ENCODE results near the gene ANKRD12. TPM values are rescaled to one million over a fixed set of nuclear protein-coding genes. Genes with fewer than 3 reads are reported as not detected.

Gene ANKRD12
- total and polyA plus RNA-seq, 11 donors: 7.7 to 70.9 (median 52.0) TPM

- WGBS, 4 donors: 82 to 90% (median 85%) methylated on average over 7 of the region's 7 CpGs
- intact Hi-C loops (cut with DNase I): no loop called here
- Histone ChIP-seq H3K27ac (peak overlapping the region in 2 of 12 donors; percentile 62 to 78), H3K4me1 (peaks cover 0 to 41% (median 2%) of the 10 kb centered on the region in 12 donors), H3K9me3 (no peaks in the 10 kb centered on the region), H3K4me3 (no peak overlapping the region), H3K36me3 (no peaks in the 10 kb centered on the region), H3K27me3 (no peaks in the 10 kb centered on the region)
- ATAC-seq (no peak), DNase-seq (no peak)
- TF ChIP-seq POLR2A (IDR thresholded peaks at IDR 0.05): no peak
- no peak for TF ChIP-seq CTCF (IDR thresholded peaks at IDR 0.05)
Observed at GRCh38 chr18:9094307-9095226, 42.0 kb upstream of the ANKRD12 start.

- peaks cover 0 to 40% (median 2%) of the 10 kb centered on the region in 12 donors for H3K4me1 ChIP-seq
Observed at GRCh38 chr18:9095297-9096006, 41.1 kb upstream of the ANKRD12 start.

GRCh38 chr18:9096007-9096371, 40.6 kb upstream of the ANKRD12 start:
- ATAC-seq (no peak), DNase-seq (no peak)
- Histone ChIP-seq H3K36me3 (no peaks in the 10 kb centered on the region), H3K4me3 (no peak overlapping the region), H3K4me1 (peaks cover 0 to 36% (median 2%) of the 10 kb centered on the region in 12 donors), H3K9me3 (no peaks in the 10 kb centered on the region), H3K27ac (peak overlapping the region in 2 of 12 donors; percentile 62 to 78), H3K27me3 (no peaks in the 10 kb centered on the region)
- intact Hi-C loops (cut with DNase I): no loop called here
- TF ChIP-seq POLR2A (IDR thresholded peaks at IDR 0.05) (no peak), CTCF (IDR thresholded peaks at IDR 0.05) (no peak)
- WGBS, 4 donors: 81 to 91% (median 85%) methylated on average over 3 of the region's 3 CpGs

More at GRCh38 chr18:9095297-9096006, 41.1 kb upstream of the ANKRD12 start:
- Histone ChIP-seq H3K36me3 (no peaks in the 10 kb centered on the region), H3K9me3 (no peaks in the 10 kb centered on the region), H3K4me3 (peak overlapping the region in 1 of 12 donors; percentile 4), H3K27me3 (no peaks in the 10 kb centered on the region), H3K27ac (peak overlapping the region in 2 of 12 donors; percentile 62 to 78)
- TF ChIP-seq POLR2A (IDR thresholded peaks at IDR 0.05) (no peak), CTCF (IDR thresholded peaks at IDR 0.05) (no peak)
- WGBS, 4 donors: 39 to 49% (median 43%) methylated on average over 9 of the region's 9 CpGs
- DNase-seq: no peak
- intact Hi-C loops (cut with DNase I): no loop called here
- ATAC-seq: no peak

- no peaks in the 10 kb centered on the region for H3K9me3 ChIP-seq
- H3K4me3 ChIP-seq: no peak overlapping the region
- no peak for DNase-seq
- no peak overlapping the region for H3K27ac ChIP-seq
- WGBS, 4 donors: 83 to 92% (median 86%) methylated on average over 2 of the region's 2 CpGs
- intact Hi-C loops (cut with DNase I): no loop called here
- TF ChIP-seq POLR2A (IDR thresholded peaks at IDR 0.05) (no peak), CTCF (IDR thresholded peaks at IDR 0.05) (no peak)
- ATAC-seq: no peak
- H3K36me3 ChIP-seq: no peaks in the 10 kb centered on the region
- H3K27me3 ChIP-seq: no peaks in the 10 kb centered on the region
- H3K4me1 ChIP-seq: peaks cover 0 to 42% (median 7%) of the 10 kb centered on the region in 12 donors
Observed at GRCh38 chr18:9096685-9097084, 39.9 kb upstream of the ANKRD12 start.

All from heart left ventricle (tissue), 16 donors.